Stimulated activated naive CD8-positive, alpha-beta T cell treated with anti-CD3 and anti-CD28 coated beads, Interleukin-15, Interleukin-2, amounts not matched to agents 100 ng/mL and 50 ng/mL, for 24 hours (primary cell): ENCODE measurements around the gene SCYGR2.
"Not testable (repeated sequence)": the region's sequence is repeated elsewhere in the genome, so short reads cannot be mapped to it uniquely, and the experiment has no call there.

Experiments
- H3K27ac Mint-ChIP-seq: one replicate; pipeline ENCODE4 v1.8.0; 2021; ENCODE audit warnings: mild to moderate bottlenecking, mixed read lengths
- H3K27me3 Mint-ChIP-seq: one replicate; pipeline ENCODE4 v1.8.0; 2021; ENCODE audit warnings: mixed read lengths
- H3K36me3 Mint-ChIP-seq: one replicate; pipeline ENCODE4 v1.8.0; 2021; ENCODE audit warnings: low read depth, mixed read lengths
- H3K4me1 Mint-ChIP-seq: one replicate; pipeline ENCODE4 v1.8.0; 2021; ENCODE audit warnings: low read depth, mixed read lengths
- H3K4me3 Mint-ChIP-seq: one replicate; pipeline ENCODE4 v1.8.0; 2021; ENCODE audit warnings: mild to moderate bottlenecking, mixed read lengths
- H3K9me3 Mint-ChIP-seq: one replicate; pipeline ENCODE4 v1.8.0; 2021; ENCODE audit warnings: mixed read lengths

The SCYGR2 gene, protein sequence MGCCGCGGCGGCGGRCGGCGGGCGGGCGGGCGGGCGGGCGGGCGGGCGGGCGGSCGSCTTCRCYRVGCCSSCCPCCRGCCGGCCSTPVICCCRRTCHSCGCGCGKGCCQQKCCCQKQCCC

DNA sequence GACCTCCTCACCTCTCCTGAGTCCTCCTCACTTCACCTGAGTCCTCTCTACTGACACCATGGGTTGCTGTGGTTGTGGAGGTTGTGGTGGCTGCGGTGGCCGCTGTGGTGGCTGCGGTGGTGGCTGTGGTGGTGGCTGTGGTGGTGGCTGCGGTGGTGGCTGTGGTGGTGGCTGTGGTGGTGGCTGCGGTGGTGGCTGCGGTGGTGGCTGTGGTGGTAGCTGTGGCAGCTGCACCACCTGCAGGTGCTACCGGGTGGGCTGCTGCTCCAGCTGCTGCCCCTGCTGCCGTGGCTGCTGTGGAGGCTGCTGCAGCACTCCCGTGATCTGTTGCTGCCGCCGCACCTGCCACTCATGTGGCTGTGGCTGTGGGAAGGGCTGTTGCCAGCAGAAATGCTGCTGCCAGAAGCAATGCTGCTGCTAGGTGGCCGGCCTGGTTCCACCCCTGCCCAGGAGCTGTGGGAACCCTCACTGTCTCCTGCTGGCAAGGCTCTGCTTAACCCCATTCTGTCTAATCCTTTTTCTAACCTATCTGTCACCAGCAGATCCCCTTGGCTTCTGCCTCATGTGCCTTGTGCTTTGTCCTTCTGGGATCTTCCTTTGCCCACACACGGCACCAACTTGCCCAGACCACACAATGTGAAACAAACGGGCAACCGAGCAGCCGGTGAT lies at the start of gene SCYGR2:
Gene SCYGR2, plus strand, starts transcription at position 59 of the 669 bp plus-strand sequence. Its CDS starts 0 bp downstream, at position 59.
- not testable (repeated sequence) for H3K36me3 Mint-ChIP-seq, H3K9me3 Mint-ChIP-seq, H3K27ac Mint-ChIP-seq, H3K4me3 Mint-ChIP-seq, H3K4me1 Mint-ChIP-seq
- H3K27me3 Mint-ChIP-seq: peaks cover 36% of the 10 kb centered on the region

DNA sequence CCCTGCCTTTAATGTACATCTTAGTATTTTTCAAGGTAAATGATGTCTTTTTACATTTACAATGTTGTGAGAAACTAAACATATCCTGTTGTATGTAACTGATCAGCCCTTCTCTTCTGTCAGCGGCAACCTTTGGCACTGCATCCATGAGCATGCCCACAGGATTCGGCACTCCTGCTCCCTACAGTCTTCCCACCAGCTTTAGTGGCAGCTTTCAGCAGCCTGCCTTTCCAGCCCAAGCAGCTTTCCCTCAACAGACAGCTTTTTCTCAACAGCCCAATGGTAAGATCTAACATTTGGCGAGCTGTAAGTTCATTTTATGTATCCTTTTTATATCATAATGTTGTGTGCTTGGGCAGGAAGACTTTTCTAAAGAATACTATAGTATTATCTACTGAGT lies 46.9 kb upstream of the SCYGR2 start:
- Mint-ChIP-seq H3K4me3 (no peak overlapping the region), H3K4me1 (no peaks in the 10 kb centered on the region), H3K36me3 (peaks cover 65% of the 10 kb centered on the region), H3K9me3 (no peaks in the 10 kb centered on the region), H3K27ac (no peak overlapping the region), H3K27me3 (no peaks in the 10 kb centered on the region)

DNA sequence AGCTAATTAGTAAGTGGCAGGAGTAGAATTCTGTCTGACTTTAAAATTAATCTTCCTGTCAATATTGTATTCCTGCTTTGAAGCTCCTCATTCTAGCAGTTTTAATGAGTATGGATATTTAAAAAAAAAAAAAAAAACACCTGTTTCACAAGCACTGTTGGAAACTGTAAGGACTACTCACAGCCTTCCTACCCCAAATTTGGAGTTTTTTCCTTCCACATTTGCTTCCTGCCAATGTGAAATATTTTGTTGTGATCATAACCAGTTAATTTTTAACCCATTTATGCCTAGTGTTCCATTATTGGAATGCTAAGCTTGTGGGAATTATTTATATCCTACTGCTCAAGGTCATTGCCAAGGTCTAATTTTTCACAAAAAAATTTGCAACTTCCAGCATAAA lies 36.1 kb upstream of the SCYGR2 start:
- H3K4me1 Mint-ChIP-seq: no peaks in the 10 kb centered on the region
- H3K27me3 Mint-ChIP-seq: no peaks in the 10 kb centered on the region

DNA sequence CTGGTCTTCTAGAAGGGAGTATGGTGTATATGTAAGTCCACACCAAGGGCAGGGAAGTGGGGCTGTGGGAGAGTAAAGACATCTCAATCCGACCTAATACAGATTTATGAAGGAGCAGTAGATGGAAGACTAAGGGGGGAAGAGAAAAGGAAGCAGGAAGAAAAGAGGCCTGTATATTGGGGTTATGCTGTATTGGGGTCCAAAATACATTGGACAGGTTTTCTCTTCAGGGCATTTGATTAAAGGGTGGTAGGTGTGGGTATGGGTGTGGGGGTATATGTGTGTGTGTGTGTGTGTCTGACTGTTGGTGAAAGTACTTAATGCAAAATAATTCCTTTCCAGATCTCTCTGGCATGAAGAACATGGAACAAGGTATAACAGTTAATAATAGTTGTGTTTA lies 33.6 kb upstream of the SCYGR2 start:
- no peaks in the 10 kb centered on the region for H3K27me3 Mint-ChIP-seq
- H3K36me3 Mint-ChIP-seq: peaks cover 35% of the 10 kb centered on the region
- H3K4me1 Mint-ChIP-seq: no peaks in the 10 kb centered on the region
- no peaks in the 10 kb centered on the region for H3K9me3 Mint-ChIP-seq
- H3K4me3 Mint-ChIP-seq: no peak overlapping the region
- no peak overlapping the region for H3K27ac Mint-ChIP-seq

More for the DNA sequence above, 36.1 kb upstream of the SCYGR2 start:
- Mint-ChIP-seq H3K27ac (no peak overlapping the region), H3K4me3 (no peak overlapping the region), H3K36me3 (peaks cover 47% of the 10 kb centered on the region), H3K9me3 (no peaks in the 10 kb centered on the region)

DNA sequence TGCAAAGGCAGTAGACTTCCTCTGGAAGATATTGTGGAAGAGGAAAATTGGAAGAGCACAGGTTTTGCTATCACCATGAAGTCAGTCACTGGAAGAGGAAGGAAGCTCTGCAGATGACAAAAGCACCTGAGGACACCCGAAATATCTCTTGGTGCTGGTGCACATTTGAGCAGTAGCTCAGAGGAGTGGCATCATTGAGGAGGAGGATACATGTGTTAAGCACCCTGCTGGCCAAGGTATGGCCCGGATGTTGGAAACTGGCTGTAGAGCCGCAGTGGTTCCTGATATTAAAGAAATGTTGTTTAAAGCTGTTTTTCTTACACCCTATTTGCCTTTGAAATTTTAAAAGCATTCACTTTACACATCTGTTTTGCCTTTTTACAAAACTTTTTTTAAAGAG lies 32.7 kb upstream of the SCYGR2 start:
- H3K4me3 Mint-ChIP-seq: no peak overlapping the region
- H3K9me3 Mint-ChIP-seq: no peaks in the 10 kb centered on the region
- no peaks in the 10 kb centered on the region for H3K27me3 Mint-ChIP-seq
- H3K4me1 Mint-ChIP-seq: no peaks in the 10 kb centered on the region
- H3K27ac Mint-ChIP-seq: no peak overlapping the region
- peaks cover 28% of the 10 kb centered on the region for H3K36me3 Mint-ChIP-seq

DNA sequence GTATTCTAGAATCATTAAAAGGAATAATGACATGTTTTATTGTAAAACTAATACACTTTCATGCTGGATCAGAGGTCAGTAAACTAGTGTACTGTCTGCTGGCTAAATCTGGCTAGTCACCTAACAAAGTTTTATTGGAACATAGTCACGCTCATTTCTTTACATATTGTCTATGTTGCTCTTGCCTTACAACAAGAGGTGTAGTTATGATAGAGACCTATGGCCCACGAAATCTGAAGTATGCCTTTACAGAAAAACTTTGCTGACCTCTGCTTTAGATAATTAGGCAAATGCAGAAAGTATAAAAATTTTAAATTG lies 29.9 kb upstream of the SCYGR2 start:
- Mint-ChIP-seq H3K27me3 (no peaks in the 10 kb centered on the region), H3K9me3 (no peaks in the 10 kb centered on the region), H3K27ac (no peak overlapping the region), H3K4me1 (no peaks in the 10 kb centered on the region), H3K36me3 (peaks cover 10% of the 10 kb centered on the region), H3K4me3 (no peak overlapping the region)

DNA sequence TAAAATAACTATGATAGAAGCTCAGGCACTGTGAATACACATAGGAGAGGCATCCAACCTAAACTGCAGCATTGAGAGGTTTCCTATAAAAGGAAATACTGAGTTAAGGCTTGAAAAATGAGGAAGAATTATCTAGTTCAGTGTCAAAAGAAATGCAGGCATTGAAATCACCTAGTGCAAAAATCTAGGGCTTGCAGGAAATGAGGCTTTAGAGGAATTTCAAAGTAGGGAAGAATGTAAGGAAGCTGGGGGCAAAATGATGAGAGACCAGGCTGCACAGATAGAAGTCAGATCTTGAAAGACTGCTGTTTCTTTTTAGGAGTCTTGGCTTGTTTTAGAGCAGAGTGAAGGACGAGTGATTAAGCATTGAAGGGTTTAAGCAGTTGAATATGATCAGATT lies 28.1 kb upstream of the SCYGR2 start:
- H3K27me3 Mint-ChIP-seq: no peaks in the 10 kb centered on the region
- no peaks in the 10 kb centered on the region for H3K4me1 Mint-ChIP-seq
- H3K27ac Mint-ChIP-seq: no peak overlapping the region
- peaks cover 4% of the 10 kb centered on the region for H3K36me3 Mint-ChIP-seq
- H3K9me3 Mint-ChIP-seq: no peaks in the 10 kb centered on the region
- no peak overlapping the region for H3K4me3 Mint-ChIP-seq

DNA sequence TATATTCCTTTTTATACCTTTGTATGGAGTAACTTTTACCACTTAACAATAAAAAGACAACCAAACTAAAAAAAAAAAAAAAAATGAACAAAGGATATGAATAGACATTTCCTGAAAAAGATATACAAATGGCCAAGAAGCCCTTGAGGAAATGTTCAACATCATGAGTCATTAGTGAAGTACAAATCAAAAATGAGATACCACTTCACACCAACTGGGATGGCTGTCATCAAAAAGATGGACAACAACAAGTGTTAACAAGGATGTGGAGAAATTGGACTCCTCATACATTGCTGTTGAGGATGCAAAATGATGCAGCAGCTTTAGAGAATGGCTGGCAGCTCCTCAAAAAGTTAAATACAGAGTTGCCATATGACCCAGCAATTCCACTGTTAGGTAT lies 22.6 kb upstream of the SCYGR2 start:
- H3K27me3 Mint-ChIP-seq: peaks cover 21% of the 10 kb centered on the region
- no peaks in the 10 kb centered on the region for H3K4me1 Mint-ChIP-seq
- no peak overlapping the region for H3K27ac Mint-ChIP-seq
- no peak overlapping the region for H3K4me3 Mint-ChIP-seq
- no peaks in the 10 kb centered on the region for H3K9me3 Mint-ChIP-seq
- H3K36me3 Mint-ChIP-seq: no peaks in the 10 kb centered on the region

DNA sequence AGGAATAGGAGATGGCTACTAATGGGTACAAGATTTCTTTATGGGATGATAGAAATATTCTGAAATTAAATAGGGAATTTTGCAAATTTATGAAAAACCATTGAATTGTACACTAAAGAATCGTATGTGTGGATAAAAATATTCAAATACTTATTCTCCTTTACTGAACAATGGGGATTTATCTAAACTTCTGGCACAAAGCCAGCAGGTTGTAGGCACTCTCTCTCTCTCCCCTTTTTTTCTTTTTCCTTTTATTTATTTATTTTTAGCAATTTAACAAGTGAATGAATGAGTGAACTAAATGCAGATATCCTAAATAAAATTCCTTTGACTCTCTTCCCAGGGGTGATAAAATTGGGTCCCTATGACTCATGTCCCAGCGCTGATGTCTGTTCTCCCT lies 21.9 kb upstream of the SCYGR2 start:
- Mint-ChIP-seq H3K4me3 (no peak overlapping the region), H3K27me3 (peaks cover 25% of the 10 kb centered on the region), H3K36me3 (no peaks in the 10 kb centered on the region), H3K9me3 (no peaks in the 10 kb centered on the region), H3K27ac (no peak overlapping the region), H3K4me1 (no peaks in the 10 kb centered on the region)

DNA sequence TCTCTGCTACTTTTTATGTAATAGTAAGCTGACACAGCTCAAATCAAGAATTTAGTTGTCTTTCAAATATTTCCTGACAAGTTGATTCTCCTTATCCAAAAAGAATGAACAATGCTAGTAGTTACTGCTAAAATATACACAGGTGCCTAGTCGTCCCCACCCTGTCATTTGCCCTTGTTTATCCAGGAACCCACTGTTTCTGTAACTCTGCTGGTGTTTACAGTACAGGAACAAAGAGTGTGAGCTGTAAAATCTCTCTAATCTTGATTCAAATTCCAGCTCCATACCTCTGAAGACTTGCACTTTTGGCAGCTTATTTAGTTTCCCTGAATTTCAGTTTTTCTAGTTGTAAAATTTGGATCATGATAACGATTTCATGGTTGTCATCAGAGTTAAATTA lies 21.1 kb upstream of the SCYGR2 start:
- Mint-ChIP-seq H3K36me3 (peaks cover 3% of the 10 kb centered on the region), H3K9me3 (peaks cover 6% of the 10 kb centered on the region), H3K4me1 (no peaks in the 10 kb centered on the region), H3K4me3 (no peak overlapping the region), H3K27ac (no peak overlapping the region), H3K27me3 (peaks cover 32% of the 10 kb centered on the region)

DNA sequence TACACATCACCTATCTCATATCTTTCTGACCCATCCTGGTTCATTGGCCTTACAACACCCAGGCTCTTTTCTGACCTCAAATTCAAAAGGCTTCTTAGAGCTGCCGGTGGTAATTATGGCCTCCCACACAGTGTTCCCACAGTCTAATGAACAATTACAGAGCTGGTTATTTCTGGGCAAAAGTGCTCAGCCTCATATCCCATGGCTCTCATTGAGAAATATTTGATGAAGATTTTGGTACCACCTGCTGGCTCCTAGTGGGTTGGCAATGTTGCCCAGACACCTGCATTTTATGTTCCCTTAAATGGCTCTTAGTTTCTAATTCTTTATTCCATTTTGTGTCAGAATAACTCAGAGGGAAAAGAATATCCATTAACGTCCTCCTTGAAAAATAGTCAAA lies 20.1 kb upstream of the SCYGR2 start:
- H3K36me3 Mint-ChIP-seq: peaks cover 5% of the 10 kb centered on the region
- H3K9me3 Mint-ChIP-seq: peaks cover 10% of the 10 kb centered on the region
- peaks cover 37% of the 10 kb centered on the region for H3K27me3 Mint-ChIP-seq
- no peaks in the 10 kb centered on the region for H3K4me1 Mint-ChIP-seq
- H3K4me3 Mint-ChIP-seq: no peak overlapping the region
- H3K27ac Mint-ChIP-seq: no peak overlapping the region

DNA sequence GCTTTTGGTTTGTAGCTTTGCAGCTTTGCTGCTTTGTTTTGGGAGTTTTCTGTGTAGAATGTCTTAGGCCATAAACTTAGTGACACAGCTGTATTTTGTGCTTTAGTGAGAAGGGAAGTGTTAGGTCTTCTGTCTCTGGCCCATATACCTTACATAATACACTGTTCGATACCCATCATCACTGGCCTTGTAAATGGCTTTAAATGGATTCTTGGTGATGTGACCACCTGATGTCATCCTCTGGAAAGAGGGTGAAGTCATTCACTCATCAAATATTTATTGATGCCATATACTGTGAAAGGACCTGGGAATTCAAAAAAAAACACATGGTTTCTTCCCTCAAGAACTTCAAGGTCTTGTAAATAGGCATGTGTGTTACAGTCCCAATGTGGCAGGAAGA lies 18.9 kb upstream of the SCYGR2 start:
- no peak overlapping the region for H3K4me3 Mint-ChIP-seq
- H3K27ac Mint-ChIP-seq: no peak overlapping the region
- peaks cover 5% of the 10 kb centered on the region for H3K36me3 Mint-ChIP-seq
- H3K9me3 Mint-ChIP-seq: peaks cover 10% of the 10 kb centered on the region
- peaks cover 44% of the 10 kb centered on the region for H3K27me3 Mint-ChIP-seq
- no peaks in the 10 kb centered on the region for H3K4me1 Mint-ChIP-seq

DNA sequence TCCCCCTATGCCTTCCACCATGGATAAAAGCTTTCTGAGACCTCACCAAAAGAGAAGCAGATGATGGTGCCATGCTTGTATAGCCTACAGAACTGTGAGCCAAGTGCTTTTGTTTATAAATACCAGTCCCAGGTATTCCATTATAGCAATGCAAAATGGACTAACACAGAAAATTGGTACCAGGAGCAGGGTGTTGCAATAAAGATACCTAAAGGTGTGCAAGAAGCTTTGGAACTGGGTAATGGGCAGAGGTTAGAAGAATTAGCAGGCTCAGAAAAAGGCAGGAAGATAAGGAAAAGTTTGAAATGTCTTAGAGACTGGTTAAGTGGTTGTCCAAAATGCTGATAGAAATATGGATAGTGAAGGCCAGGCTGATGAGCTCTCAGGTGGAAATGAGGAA lies 16.3 kb upstream of the SCYGR2 start:
- Mint-ChIP-seq H3K9me3 (peaks cover 10% of the 10 kb centered on the region), H3K27me3 (peaks cover 48% of the 10 kb centered on the region), H3K27ac (no peak overlapping the region), H3K4me1 (no peaks in the 10 kb centered on the region), H3K36me3 (peaks cover 5% of the 10 kb centered on the region), H3K4me3 (no peak overlapping the region)

DNA sequence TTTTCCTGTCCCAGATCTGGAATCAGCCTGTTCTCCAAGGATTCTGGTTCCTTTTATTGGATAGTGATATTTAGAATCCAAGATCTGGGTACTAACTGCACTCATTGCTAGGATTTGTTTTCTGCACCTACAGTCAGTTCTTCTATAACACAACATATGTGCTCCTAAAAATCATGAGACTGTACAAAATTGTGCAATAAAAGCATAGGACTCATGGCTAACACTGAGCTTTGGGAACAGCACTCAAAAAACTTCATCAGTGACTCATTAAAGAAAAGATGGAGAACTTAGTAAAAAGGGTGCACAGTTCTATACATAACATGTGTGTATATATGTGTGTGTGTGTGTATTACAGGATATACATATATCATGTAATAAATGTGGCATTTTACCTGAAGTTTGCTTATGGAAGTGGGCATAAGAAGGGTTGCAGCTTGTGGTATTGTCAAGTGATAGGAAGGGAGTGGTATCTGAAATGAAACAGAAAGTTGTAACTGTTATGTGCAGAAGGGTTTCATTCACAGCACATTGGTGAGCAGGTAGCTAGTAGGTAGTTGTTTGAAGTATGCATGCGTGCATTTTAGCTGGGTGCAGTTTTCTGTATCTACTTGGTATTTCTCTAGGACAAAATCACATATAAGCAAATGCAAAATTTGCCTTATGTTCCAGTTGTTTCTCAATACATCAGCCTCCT lies 5.9 kb upstream of the SCYGR2 start:
- Mint-ChIP-seq H3K9me3 (no peaks in the 10 kb centered on the region), H3K27ac (no peak overlapping the region), H3K27me3 (peaks cover 49% of the 10 kb centered on the region), H3K4me3 (no peak overlapping the region), H3K4me1 (no peaks in the 10 kb centered on the region), H3K36me3 (no peaks in the 10 kb centered on the region)

DNA sequence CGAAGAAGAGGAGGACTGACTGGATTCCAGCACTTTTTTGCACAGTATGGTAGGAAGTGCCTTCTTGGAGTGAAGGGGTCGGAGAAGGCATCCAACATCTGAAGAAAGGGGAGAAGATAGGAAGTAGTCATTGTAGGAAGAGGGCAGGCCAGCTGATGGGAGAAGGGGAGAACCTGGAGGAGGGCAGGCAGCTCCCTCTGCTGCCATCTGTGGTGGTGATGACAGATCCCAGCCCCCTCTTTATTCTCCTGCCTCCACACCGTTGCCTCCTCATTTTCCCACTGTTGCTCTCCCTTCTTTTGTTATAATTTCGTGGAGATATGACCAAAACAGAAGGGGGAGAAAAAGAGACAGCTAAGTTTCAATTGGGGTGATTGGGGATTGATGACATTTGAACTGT lies 2.9 kb upstream of the SCYGR2 start:
- no peak overlapping the region for H3K27ac Mint-ChIP-seq
- H3K9me3 Mint-ChIP-seq: no peaks in the 10 kb centered on the region
- H3K36me3 Mint-ChIP-seq: no peaks in the 10 kb centered on the region
- H3K27me3 Mint-ChIP-seq: peaks cover 44% of the 10 kb centered on the region
- H3K4me1 Mint-ChIP-seq: no peaks in the 10 kb centered on the region
- H3K4me3 Mint-ChIP-seq: no peak overlapping the region

DNA sequence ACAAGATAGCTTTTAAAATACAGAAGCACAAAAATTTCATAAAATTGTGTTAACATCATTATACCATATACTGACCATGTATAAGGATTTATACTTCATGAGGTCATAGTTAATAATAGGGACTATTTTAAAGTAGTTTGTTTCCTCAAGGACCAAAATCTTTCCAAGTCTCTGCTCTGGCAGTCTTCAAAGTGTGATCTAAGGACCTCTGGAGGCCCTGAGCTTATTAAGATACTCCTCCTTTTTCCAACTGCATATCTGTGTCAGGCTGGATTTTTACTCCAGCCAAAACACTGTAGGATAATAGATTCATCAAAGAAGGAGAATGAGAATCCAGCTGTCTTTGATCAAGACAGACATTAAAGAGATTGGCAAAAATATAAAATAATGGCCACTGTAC lies 1.7 kb upstream of the SCYGR2 start:
- H3K27ac Mint-ChIP-seq: no peak overlapping the region
- no peaks in the 10 kb centered on the region for H3K9me3 Mint-ChIP-seq
- H3K27me3 Mint-ChIP-seq: peaks cover 48% of the 10 kb centered on the region
- H3K4me3 Mint-ChIP-seq: no peak overlapping the region
- no peaks in the 10 kb centered on the region for H3K4me1 Mint-ChIP-seq
- H3K36me3 Mint-ChIP-seq: no peaks in the 10 kb centered on the region
